ENCODE data around the gene SERPINA5. TPM values are rescaled to one million over a fixed set of nuclear protein-coding genes. Genes with fewer than 3 reads are reported as not detected.

The SERPINA5 gene
- total and polyA plus RNA-seq, 2 donors (not counting 1 experiment from before 2014, with no cell fraction given): not detected

GRCh38 chr14:94592457-94592856, 11.2 kb downstream of the SERPINA5 start:
- Histone ChIP-seq H3K4me1 (ENCODE audit: control insufficient read depth, extremely low read depth, insufficient read depth, low read length) (no peaks in the 10 kb centered on the region), H3K36me3 (ENCODE audit: control insufficient read depth, insufficient read depth, low read length) (no peaks in the 10 kb centered on the region), H3K27ac (ENCODE audit: insufficient read depth, low read length) (no peak overlapping the region), H3K4me3 (replicated peaks in 1 of 4; ENCODE audit: control extremely low read depth in 1 of 4, insufficient read depth in 1 of 4, low read depth in 3 of 4, low read length in 4 of 4) (no peak overlapping the region), H3K9ac (ENCODE audit: insufficient read depth, low read length) (no peak overlapping the region), H4K20me1 (ENCODE audit: control insufficient read depth, extremely low read depth, insufficient read depth, low read length) (no peaks in the 10 kb centered on the region), H3K27me3 (ENCODE audit: control insufficient read depth, insufficient read depth, low read length) (no peaks in the 10 kb centered on the region), H3K79me2 (ENCODE audit: control insufficient read depth, insufficient read depth, low read length) (no peaks in the 10 kb centered on the region), H3K4me2 (ENCODE audit: extremely low read depth, insufficient read depth, low read length) (no peak overlapping the region), H2AFZ (ENCODE audit: low read length) (no peak overlapping the region), H3K9me3 (ENCODE audit: control insufficient read depth, insufficient read depth, low read depth, low read length) (no peaks in the 10 kb centered on the region)
- TF ChIP-seq CTCF (conservative IDR thresholded peaks at IDR 0.05 in 1 of 2, IDR thresholded peaks at IDR 0.05 in 1 of 2; ENCODE audit: low read depth in 1 of 2, low read length in 2 of 2) (no peak), EZH2 (IDR thresholded peaks at IDR 0.05; ENCODE audit: low read length, missing control alignments) (no peak)
- no peak for DNase-seq (ENCODE audit: low read depth in 2 of 2)

GRCh38 chr14:94593376-94593748, 12.1 kb downstream of the SERPINA5 start:
- Histone ChIP-seq H3K4me2 (ENCODE audit: extremely low read depth, insufficient read depth, low read length) (no peak overlapping the region), H3K79me2 (ENCODE audit: control insufficient read depth, insufficient read depth, low read length) (no peaks in the 10 kb centered on the region), H3K4me3 (replicated peaks in 1 of 4; ENCODE audit: control extremely low read depth in 1 of 4, insufficient read depth in 1 of 4, low read depth in 3 of 4, low read length in 4 of 4) (no peak overlapping the region), H3K27me3 (ENCODE audit: control insufficient read depth, insufficient read depth, low read length) (no peaks in the 10 kb centered on the region), H3K27ac (ENCODE audit: insufficient read depth, low read length) (no peak overlapping the region), H3K36me3 (ENCODE audit: control insufficient read depth, insufficient read depth, low read length) (no peaks in the 10 kb centered on the region), H3K9me3 (ENCODE audit: control insufficient read depth, insufficient read depth, low read depth, low read length) (no peaks in the 10 kb centered on the region), H3K4me1 (ENCODE audit: control insufficient read depth, extremely low read depth, insufficient read depth, low read length) (no peaks in the 10 kb centered on the region), H2AFZ (ENCODE audit: low read length) (no peak overlapping the region), H3K9ac (ENCODE audit: insufficient read depth, low read length) (no peak overlapping the region), H4K20me1 (ENCODE audit: control insufficient read depth, extremely low read depth, insufficient read depth, low read length) (no peaks in the 10 kb centered on the region)
- DNase-seq (ENCODE audit: low read depth in 2 of 2): no peak
- TF ChIP-seq EZH2 (IDR thresholded peaks at IDR 0.05; ENCODE audit: low read length, missing control alignments) (no peak), CTCF (conservative IDR thresholded peaks at IDR 0.05 in 1 of 2, IDR thresholded peaks at IDR 0.05 in 1 of 2; ENCODE audit: low read depth in 1 of 2, low read length in 2 of 2) (no peak)

- Histone ChIP-seq H3K9me3 (ENCODE audit: control insufficient read depth, insufficient read depth, low read depth, low read length) (no peaks in the 10 kb centered on the region), H3K9ac (ENCODE audit: insufficient read depth, low read length) (no peak overlapping the region), H3K27ac (ENCODE audit: insufficient read depth, low read length) (no peak overlapping the region), H3K36me3 (ENCODE audit: control insufficient read depth, insufficient read depth, low read length) (no peaks in the 10 kb centered on the region), H3K4me1 (ENCODE audit: control insufficient read depth, extremely low read depth, insufficient read depth, low read length) (peaks cover 1% of the 10 kb centered on the region), H3K4me3 (replicated peaks in 1 of 4; ENCODE audit: control extremely low read depth in 1 of 4, insufficient read depth in 1 of 4, low read depth in 3 of 4, low read length in 4 of 4) (no peak overlapping the region), H2AFZ (ENCODE audit: low read length) (no peak overlapping the region), H3K4me2 (ENCODE audit: extremely low read depth, insufficient read depth, low read length) (no peak overlapping the region), H3K79me2 (ENCODE audit: control insufficient read depth, insufficient read depth, low read length) (no peaks in the 10 kb centered on the region), H3K27me3 (ENCODE audit: control insufficient read depth, insufficient read depth, low read length) (no peaks in the 10 kb centered on the region), H4K20me1 (ENCODE audit: control insufficient read depth, extremely low read depth, insufficient read depth, low read length) (no peaks in the 10 kb centered on the region)
- DNase-seq (ENCODE audit: low read depth in 2 of 2): no peak
- TF ChIP-seq EZH2 (IDR thresholded peaks at IDR 0.05; ENCODE audit: low read length, missing control alignments): no peak
- no peak for TF ChIP-seq CTCF (conservative IDR thresholded peaks at IDR 0.05 in 1 of 2, IDR thresholded peaks at IDR 0.05 in 1 of 2; ENCODE audit: low read depth in 1 of 2, low read length in 2 of 2)
Measured at GRCh38 chr14:94593749-94594431, 12.7 kb downstream of the SERPINA5 start.

All from fibroblast of lung (primary cell).